IPS-11a (cell line): ENCODE results near the gene GRK3.

Source experiments
- H3K4me3 ChIP-seq: one replicate; pipeline ENCODE4 v1.5.1; 2013; ENCODE audit warnings: low read depth, low read length, control low read depth

The GRK3 gene

GRCh38 chr22:25722223-25722622 is 157.7 kb downstream of the GRK3 start:
- H3K4me3 ChIP-seq, result no peak overlapping the region

DNA sequence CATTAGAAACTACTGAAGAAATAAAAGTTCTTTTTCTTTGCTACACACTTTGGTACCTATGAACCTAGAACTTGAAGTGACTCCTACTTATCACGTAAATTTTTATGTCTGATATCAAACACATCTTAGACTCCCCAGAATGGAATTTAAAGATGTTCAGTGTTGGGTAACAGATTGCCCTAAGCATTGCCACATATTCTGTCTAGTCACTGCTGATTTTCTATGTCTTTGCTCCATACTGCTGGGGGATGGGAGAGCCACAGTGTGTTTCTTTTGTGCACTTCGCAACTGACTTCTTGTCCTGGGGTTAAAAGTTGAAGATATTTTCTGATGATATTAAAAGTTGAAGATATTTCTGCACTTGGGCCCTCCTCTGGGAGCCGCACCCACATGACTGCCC is 158.2 kb downstream of the GRK3 start:
- H3K4me3 ChIP-seq, result no peak overlapping the region

DNA sequence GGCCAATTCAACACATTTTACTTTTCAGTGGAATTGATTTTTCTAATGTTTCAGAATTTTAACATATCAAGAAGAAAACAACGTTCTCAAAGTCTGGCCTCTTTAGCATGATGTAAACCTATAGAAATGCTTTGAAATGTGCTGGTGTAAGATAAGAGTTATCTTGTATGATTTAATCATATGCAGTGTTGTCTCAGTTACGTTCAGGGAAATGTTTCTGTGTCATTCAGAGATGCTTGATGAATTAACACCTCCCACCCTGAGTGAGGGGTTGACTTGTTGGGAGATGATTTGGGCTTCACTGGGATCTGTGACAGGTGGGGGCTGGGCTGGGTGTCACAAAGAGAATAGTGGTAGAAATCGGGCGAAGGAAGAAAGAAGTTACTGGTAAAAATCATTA is 161.8 kb downstream of the GRK3 start:
- H3K4me3 ChIP-seq, result no peak overlapping the region

DNA sequence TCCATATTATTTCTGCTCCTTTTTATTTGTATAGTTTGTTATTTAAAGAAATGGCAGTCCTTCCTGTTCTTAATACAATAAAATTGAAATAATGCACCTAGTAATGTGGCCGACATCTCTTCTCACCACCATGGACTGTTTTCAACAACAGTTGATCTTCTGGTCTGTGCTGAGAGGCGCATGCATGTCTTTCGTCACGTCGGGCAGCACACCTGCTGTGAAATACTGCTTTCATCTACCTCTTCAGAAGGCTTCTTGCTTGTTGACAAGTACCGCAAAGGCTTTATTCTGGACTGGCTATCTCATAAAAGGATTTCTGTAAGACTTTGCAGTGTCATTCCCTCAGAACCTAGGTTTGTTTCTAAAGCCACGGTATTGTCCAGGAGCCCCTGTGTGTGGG is 163.6 kb downstream of the GRK3 start:
- H3K4me3 ChIP-seq, result no peak overlapping the region

DNA sequence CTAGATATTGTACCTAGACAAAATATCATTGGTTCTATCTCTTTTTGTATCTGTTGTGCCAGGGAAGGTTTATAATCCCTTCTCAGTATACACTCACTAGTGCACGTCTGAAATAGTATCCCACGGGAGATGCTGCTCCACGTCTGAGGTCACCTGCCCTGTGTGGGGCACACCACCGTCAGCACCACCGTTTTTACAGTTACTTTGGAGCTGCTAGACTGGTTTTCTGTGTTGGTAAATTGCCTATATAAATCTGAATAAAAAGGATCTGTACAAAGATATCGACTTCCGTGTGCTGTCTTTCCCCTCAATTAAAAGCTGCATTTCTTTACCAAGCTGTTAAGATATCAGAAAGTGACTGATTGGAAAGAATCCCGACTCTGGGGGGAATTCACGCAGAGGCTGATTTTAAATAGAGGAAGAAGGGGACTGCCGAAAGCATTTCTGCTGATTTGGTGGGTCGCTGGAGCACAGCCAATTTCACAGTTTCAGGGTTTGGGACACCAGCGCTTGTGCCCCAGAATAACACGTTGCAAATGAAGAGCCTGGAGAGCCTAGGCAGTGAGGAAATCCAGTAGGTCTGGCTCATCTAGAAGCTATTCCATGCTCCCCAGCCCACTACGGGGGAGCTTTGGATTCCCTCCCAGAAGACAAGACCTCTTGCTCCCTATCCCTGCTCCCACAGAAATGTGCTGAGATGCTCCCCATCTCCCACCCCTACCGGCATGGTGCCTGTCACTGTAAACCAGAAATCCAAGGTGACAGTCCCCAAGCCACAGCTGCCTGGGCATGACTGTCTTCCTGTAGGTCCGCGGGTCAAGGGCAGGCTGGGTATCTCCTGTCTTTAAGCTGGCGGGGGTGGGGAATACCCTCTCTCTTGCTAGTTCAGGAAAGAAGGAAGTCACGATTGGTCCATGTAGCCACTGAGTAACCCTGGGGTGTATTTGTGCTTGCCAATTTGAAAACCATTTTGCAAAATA is 164.8 kb downstream of the GRK3 start:
- H3K4me3 ChIP-seq, result no peak overlapping the region

DNA sequence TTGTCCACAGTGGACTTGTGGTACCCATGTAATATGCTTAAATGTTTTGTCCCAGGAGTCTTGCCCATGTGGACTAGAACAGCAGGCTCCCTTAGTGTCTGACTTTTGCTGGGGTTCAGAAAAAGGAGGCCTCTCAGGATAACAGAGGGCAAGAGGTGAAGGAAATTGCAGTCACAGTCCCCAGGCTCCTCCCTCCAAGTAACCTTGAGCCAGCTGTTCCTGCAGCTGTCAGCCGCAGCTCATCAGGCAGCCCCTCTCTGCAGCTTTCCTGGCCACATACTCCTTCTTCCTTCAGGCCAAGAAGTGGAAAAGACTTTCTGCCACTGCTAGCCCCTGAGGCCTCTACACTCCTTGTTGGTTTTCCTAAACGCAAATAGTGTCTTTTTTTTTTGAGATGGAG is 171.2 kb downstream of the GRK3 start:
- no peak overlapping the region for H3K4me3 ChIP-seq

GRCh38 chr22:25736378-25737011 is 172.0 kb downstream of the GRK3 start:
- H3K4me3 ChIP-seq, result no peak overlapping the region

DNA sequence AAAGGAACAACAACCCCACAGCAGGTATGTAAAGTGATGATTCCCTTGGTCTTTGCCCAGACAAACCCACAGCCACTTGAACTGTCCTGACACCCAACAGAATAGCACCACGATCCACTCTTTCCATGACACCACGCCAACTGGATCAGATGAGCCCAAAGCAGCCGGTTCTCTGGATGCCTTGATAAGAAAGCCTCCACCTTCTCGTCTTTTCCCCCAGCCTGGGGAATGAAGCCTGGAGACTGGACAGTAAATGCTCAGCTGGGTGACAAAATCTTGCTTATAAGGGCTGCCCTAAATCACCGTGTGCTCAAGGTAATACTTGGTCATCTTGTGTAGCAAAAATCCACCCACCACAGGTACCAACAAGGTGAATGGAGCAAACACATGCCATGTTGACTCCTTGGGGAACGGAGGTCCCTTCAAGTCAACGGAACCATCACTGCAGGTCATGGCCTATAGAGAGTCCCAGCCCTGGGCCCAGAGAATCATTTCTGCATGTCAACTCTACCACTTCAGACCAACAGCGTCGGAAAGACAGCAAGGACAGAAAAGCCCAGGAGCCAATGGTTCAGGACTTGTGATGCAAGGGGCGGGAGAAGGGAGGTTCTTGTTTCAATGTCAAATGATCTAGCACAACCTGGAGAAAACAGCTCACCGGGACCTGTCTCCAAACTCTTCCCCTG is 175.3 kb downstream of the GRK3 start:
- H3K4me3 ChIP-seq, result no peak overlapping the region

DNA sequence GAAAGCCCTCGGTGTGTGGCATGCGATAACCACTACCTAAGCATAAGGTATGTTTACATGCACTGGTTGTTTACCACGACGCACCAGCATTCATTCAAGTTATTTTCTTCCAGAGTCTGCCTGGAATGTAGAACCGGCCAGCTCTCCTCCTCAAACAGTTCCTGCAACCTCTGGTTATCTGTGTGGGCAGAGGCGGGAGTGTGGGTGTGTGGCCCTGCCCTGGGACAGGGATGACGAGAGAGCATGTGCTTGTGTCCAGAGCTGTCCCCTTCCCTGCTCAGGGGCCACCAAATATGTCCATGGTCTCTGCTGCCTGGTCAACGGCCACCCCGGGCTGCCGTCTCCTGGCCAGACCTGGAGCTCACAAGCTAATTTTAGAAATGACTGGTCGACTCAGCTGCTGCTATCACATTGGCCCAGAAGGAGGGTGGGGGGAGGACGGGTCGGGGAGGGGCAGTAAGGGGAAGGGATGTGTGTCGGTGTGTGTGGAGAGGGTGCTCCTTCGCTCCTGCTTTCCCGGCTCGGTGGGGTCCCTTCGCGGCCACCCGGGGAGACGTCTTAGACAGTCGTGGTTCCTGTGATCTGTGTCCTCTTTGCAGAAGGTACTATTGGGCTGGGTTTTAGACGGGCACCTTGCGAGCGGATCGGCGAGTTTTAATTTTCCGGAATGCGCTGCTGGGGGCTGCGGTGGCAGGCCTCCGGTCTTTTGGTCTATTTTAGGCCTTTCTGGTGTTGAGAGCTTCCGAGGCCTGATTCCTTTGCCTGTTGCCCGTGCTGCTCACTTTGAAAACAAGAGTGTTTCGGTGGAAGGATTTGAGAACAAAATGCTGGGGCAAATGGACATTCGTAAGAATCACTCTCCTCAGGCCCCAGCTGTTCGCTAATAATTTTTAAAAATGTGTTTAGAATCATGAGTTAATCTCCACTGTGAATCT is 177.5 kb downstream of the GRK3 start, which contains the start of gene MYO18B:
Gene MYO18B, plus strand, starts transcription at position 497 of the 935 bp plus-strand sequence. CDS start 18,905 bp downstream, outside the sequence.
- H3K4me3 ChIP-seq, result no peak within 1 kb of the TSS

- H3K4me3 ChIP-seq, result no peak overlapping the region
Observed at GRCh38 chr22:25742918-25743708, 178.6 kb downstream of the GRK3 start.

DNA sequence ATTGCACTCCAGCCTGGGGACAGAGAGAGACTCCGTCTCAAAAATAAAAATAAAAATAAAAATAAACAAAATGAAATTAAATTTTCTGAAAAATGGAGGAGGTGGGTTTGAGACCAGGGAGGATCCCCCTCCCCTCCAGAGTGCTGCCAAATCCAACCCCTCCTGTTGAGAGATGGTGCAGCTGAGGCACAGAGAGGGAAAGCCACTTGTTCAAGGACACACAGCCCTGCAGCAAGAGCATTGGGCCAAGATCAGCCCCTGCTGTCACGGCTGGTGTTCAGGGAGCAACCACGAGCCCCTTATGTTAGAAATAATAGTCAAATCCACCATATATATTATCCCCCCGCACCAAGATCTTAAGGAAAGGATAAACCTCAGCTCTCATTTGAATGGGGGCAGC is 180.2 kb downstream of the GRK3 start:
- H3K4me3 ChIP-seq, result no peak overlapping the region

GRCh38 chr22:25745341-25746011 is 181.0 kb downstream of the GRK3 start:
- H3K4me3 ChIP-seq, result no peak overlapping the region

DNA sequence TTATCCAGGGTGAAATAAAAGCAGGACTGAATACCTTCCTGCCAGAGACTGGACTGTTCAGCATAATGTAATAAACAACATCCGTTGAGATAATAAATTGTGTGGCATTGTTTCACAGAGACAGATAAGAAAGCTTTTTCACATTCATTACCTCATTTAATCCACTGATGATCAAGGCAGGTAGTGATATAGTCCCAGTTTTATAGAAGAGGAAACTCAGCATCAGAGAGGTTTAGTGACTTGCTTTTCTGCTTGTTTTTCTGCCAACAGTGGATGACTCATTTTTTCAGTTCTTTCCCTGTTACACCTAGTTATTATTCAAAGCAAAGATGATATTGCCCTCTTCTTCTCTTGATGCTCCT is 181.5 kb downstream of the GRK3 start:
- H3K4me3 ChIP-seq, result no peak overlapping the region

DNA sequence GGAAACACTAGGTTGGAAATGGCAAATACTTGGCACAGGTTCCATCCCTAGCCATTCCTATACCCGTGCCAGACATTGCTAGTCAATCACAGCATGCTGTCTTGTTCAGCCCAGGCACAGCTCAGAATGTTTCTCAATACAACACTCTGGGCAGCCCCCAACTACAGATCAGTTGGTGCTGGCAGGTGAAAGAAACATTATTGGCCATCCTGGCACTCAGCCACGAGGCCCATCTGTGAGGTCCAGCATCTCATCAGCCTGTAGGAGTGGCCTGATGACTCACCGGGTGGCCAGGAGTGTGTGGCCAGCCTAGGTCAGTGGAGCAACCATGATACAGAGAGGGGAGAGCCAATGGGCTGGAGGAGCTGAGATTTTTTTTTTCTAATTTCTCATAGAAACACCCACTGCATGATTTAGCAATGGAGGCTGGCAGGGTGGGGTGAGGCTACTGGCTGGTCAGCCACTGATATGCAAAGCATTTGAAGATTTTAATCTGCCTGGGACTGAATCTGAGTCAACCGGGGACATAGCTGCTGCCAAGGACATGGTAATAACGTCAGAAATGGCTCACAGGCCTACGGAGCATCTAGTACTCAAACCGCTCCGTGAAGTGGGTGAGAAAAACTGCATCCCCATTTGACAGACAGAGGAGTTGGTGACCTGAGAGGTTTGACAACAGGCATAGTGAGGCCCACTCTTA is 182.9 kb downstream of the GRK3 start:
- H3K4me3 ChIP-seq, result no peak overlapping the region

DNA sequence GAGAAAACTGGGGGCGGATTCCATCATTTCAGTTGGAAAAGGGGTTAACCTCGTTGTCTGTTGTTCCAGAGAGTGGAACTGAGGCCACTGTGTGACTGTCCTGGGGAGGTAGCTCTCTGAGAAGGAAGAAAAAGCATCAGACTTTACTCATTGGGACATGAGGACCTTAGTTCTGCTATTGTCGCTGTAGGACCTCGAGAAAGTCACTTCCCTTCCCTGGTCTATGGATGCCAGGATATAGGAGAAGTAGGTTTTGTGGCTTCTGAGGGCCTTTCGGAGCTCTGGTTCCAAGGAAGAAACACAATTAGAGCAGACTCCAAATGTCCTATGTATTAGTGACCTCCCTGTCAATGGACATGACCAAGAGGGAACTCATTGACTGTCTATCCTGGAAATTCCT is 183.7 kb downstream of the GRK3 start:
- H3K4me3 ChIP-seq, result no peak overlapping the region

- no peak overlapping the region for H3K4me3 ChIP-seq
Observed at GRCh38 chr22:25748704-25749103, 184.2 kb downstream of the GRK3 start.

DNA sequence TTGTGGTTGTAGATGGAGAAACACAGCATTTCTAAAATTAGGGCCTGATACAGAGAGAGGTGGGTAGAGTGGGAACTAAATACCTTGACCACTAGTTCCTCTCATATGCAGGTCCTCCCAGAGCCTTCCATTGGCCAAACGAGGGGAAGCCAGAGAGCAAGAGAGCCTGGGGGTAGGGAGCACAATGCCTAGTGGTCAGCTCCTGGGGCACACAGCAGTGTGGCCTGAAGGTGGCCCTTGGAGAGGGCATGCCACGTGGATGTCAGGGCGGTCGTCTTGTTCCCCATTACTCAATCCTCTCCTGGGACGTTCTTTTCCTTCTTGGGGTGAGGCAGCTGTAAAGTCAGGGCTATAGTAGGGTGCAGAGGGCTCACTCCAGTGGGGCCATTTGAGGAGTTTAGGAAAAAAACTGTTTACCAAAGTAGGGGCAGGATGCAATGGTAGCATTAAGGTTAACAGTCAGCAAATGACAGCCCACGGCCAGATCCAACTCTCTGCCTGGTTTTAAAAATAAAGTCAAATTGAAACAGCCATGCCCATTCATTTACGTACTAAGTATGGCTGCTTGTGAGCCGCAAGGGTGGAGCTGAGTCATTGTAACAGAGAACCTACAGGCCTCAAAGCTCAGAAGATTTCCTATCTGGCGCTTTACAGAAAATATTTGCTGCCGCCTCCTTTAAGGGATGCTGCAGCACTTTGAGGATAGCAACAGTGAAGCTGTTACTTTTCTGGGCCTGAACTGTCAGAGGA is 185.1 kb downstream of the GRK3 start:
- H3K4me3 ChIP-seq, result no peak overlapping the region
